Measurements from ENCODE around the gene CITED4.

DNA sequence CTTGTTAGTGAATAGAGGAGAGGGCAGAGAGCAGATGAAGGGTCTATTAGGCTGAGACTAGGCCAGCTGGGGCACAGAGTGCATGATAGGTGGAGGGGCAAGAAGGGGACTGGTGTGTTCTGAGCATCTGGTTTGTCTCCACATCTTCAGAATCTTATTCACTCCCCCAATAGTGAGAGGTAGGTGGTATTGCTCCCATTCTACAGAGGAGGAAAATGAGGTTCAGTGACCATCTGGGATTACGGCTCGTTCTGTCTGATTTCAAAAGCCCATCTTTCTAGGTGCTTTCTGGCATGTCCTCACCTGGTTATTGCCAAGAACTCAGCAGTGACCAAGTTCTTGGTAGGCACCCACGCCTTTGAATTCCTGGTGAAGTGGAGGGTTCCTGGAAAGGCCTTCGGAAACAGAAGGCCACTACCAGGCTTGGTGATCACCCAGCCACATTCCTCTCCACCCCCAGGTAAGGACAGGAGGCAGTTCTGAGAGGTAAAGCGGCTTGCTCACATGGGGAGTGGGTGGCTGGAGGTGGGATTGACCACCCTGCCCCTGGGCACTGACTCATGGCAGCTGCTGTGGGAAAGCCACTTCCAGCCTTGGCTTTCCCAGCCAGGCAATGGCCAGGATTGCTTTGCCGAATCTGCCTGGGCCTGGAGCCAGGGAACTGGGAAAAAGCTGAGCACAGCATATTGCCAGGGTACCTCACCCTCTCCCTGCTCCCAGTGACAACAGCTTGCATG is 18.8 kb upstream of the CITED4 start:
- TF ChIP-seq, protein P1, sequence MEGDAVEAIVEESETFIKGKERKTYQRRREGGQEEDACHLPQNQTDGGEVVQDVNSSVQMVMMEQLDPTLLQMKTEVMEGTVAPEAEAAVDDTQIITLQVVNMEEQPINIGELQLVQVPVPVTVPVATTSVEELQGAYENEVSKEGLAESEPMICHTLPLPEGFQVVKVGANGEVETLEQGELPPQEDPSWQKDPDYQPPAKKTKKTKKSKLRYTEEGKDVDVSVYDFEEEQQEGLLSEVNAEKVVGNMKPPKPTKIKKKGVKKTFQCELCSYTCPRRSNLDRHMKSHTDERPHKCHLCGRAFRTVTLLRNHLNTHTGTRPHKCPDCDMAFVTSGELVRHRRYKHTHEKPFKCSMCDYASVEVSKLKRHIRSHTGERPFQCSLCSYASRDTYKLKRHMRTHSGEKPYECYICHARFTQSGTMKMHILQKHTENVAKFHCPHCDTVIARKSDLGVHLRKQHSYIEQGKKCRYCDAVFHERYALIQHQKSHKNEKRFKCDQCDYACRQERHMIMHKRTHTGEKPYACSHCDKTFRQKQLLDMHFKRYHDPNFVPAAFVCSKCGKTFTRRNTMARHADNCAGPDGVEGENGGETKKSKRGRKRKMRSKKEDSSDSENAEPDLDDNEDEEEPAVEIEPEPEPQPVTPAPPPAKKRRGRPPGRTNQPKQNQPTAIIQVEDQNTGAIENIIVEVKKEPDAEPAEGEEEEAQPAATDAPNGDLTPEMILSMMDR (IDR thresholded peaks at IDR 0.05; ENCODE audit: low read length): no peak
- TF ChIP-seq EZH2 (IDR thresholded peaks at IDR 0.05; ENCODE audit: borderline replicate concordance, low read length): no peak
